AG09319 (cell line): ENCODE results near the gene CCL4L2.
"Not testable (repeated sequence)": the region's sequence is repeated elsewhere in the genome, so short reads cannot be mapped to it uniquely, and the experiment has no call there.

Source experiments
- DNase-seq: peaks from one replicate; pipeline ENCODE4 v3.0.0-alpha.2; 2010; ENCODE audit warnings: low read depth; ENCODE audit errors: extremely low read depth
- CTCF ChIP-seq: IDR thresholded peaks from 2 replicates; pipeline ENCODE4 v1.5.1; 2011; ENCODE audit warnings: low read depth, mild to moderate bottlenecking, inconsistent platforms, low read length, moderate library complexity

The CCL4L2 gene

GRCh38 chr17:36188891-36189306, 22.0 kb upstream of the CCL4L2 start:
- DNase-seq: no peak
- no peak for TF ChIP-seq CTCF

- not testable (repeated sequence) for DNase-seq
These were observed 20.9 kb upstream of the CCL4L2 start for GRCh38 chr17:36189993-36190392.

- DNase-seq: not testable (repeated sequence)
These were observed 20.1 kb upstream of the CCL4L2 start for GRCh38 chr17:36190549-36191330.

- DNase-seq: no peak
- TF ChIP-seq CTCF: no peak
These were observed 17.6 kb upstream of the CCL4L2 start for GRCh38 chr17:36193216-36193775.

GRCh38 chr17:36194147-36194831, 16.6 kb upstream of the CCL4L2 start:
- DNase-seq: not testable (repeated sequence)

- not testable (repeated sequence) for DNase-seq
These were observed 15.9 kb upstream of the CCL4L2 start for GRCh38 chr17:36194832-36195433.

GRCh38 chr17:36195434-36196130, 15.3 kb upstream of the CCL4L2 start:
- TF ChIP-seq CTCF: no peak
- no peak for DNase-seq

GRCh38 chr17:36196131-36196486, 14.8 kb upstream of the CCL4L2 start:
- DNase-seq: no peak

More at GRCh38 chr17:36196131-36196486, 14.8 kb upstream of the CCL4L2 start:
- no peak for TF ChIP-seq CTCF
